ENCODE measurements around the gene SLC11A1.
A peak's percentile ranks its signal among the peaks of the same experiment; 100 is the strongest.

The SLC11A1 gene, protein sequence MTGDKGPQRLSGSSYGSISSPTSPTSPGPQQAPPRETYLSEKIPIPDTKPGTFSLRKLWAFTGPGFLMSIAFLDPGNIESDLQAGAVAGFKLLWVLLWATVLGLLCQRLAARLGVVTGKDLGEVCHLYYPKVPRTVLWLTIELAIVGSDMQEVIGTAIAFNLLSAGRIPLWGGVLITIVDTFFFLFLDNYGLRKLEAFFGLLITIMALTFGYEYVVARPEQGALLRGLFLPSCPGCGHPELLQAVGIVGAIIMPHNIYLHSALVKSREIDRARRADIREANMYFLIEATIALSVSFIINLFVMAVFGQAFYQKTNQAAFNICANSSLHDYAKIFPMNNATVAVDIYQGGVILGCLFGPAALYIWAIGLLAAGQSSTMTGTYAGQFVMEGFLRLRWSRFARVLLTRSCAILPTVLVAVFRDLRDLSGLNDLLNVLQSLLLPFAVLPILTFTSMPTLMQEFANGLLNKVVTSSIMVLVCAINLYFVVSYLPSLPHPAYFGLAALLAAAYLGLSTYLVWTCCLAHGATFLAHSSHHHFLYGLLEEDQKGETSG

DNA sequence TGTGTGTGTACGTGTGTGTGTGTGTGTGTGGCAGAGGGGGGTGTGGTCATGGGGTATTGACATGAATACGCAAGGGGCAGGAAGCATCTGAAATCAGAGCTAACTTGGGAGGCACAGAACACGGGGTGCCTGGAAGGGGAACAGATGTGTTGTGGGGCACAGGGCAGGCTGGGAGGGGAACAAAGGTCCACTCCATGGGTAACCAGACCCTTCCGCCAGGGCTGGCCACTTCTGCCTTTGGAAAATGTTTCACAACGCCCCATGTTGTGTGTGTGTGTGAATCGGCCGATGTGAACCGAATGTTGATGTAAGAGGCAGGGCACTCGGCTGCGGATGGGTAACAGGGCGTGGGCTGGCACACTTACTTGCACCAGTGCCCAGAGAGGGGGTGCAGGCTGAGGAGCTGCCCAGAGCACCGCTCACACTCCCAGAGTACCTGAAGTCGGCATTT is at the start of gene SLC11A1:
Gene SLC11A1, plus strand, starts transcription at position 358 of the 451 bp plus-strand sequence. CDS start 96 bp downstream, outside the sequence.
- peak in 20 of 51 donors; percentile 10 to 61 (median 35) for DNase-seq

DNA sequence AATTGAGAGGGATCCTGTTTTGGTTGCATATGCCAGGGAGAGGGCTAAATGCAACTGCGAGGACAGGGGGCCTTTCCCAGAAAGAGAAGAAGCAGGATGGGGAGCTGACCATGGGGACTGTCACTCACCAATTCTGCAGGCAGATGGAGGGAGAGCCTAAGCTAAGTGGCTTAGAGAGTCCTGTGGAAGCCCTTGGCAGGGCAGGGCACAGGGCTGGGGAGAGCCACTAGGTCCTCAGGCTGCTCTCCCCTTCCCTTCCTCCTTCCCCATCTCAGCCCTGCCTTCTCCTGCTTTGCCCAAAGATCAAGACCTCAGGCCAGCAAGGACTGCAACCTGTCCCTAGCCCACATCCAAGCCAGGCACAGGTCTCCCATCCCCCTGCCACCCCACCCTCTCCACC is 49.8 kb upstream of the SLC11A1 start:
- DNase-seq: no peak

DNA sequence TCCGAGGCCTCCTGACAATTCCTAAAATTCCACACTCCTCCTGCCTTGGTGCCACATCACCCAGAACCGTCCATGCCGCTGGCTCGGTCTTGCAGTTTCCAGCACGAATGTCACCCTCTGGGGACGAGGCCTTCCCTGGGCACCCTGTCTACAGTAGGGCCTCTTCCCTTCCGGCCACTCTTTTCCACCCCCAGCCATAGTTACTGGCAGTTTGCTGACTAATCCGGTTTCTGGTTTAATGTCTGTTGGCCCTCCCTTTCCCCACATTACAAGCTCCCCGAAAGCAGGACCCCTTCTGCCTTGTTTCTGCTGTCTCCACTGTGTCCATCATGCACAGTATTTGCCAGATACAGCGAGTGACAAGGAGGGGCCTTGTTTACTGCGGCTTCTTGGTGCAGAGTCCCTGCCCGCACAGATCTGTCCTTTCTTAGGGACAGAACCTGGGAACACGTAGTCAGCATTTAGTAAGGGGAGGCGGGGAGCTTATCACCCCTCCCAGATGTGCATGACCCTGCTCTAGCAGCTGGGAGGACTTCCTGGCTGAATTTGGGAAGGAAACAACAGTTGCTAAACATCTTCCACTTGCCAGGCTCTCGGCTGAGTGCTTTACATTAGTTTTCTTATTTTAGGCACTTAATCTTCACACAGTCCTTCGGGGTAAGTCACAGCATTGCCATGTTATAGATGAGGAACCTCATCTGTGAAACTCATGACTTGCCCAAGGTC is 49.0 kb upstream of the SLC11A1 start:
- peak in 1 of 51 donors; percentile 14 for DNase-seq

DNA sequence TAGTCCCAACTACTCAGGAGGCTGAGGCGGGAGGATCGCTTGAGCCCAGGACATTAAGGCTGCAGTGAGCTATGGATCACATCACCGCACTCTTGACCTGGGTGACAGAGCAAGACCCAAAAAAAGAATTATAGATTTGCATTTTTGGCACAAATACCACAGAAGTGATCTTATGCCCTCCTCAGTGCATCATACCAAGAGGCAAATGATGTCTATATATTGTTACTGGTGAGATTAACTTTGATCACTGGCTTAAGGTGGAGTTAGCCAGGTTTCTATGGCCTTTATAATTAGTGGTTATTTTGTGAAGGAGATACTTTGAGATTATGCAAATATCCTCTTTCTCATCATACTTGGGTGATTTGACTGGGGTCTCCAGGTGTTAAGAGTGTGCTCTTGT is 47.5 kb upstream of the SLC11A1 start:
- no peak for DNase-seq

DNA sequence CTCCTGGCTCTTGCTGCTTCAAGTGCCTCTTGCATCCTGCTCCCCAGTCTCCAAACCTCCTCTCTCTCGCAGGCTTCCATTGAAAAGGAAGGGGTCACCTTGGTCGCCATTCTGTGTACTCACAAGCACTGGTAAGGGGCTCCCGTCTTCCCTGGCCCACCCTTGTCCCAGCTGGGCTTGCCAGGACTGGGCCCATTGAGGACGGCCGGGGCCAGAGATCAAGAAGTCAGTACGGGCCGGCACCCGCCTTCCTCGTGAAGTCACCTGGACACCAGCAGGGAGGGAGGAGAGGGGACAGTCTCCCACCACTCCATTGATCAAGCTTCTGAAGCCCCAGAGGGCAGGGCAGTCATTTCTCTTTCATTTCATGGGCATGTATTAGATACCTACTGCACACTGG is 41.4 kb upstream of the SLC11A1 start:
- no peak for DNase-seq

DNA sequence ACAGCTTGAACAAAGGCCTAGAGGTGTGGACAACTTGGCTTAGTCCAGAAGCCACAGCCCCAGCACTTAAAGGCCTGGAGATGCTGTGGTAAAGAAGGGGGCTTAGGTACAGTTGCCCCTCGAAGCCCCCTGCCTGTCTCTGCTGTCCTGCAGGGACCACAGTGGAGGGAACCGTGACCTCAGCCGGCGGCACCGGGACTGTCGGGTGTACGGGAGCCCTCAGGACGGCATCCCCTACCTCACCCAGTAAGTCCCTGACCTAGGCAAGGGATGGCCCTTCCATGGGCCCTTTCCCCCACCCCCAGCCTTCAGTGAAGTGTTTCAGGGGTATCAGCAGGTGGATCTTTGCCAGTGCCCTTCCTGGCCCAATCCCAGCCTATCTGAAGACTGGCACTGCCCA is 40.7 kb upstream of the SLC11A1 start:
- no peak for DNase-seq

DNA sequence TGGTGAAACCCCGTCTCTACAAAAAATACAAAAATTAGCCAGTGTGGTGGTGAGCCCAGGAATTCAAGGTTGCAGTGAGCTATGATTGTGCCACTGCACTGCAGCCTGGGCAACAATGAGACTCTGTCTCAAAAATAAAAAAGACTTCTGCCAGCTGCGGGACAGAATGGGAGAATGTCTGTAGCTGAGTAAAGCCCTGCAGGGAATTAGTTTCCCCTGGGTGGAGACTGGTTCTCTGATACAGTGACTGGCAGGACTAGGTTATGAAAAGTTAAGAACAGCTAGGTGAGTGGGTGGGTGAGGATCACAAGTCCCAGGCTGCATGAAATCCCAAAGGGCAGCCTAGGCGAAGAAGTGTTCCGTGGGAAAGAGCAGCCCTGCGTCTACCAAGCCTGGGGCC is 39.2 kb upstream of the SLC11A1 start:
- no peak for DNase-seq

DNA sequence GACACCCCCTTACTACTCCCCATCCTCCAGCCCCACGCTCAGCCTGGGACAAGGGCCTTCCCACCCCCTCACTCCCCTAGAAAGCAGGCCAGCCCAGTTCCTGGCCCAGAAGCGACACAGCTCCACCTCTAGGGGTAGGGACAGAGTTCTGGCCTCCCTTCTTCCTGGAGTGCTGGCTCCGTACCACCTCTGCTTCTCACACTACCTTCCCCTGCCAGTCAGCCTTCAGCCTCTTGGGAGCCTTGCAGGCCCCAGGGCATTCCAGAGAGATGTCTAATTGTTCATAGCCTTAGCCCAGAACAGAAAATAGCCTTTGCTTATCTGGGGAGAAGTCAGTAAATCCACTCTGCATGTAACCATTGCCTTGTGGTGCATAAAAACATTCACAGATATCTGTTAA is 38.5 kb upstream of the SLC11A1 start:
- no peak for DNase-seq

DNA sequence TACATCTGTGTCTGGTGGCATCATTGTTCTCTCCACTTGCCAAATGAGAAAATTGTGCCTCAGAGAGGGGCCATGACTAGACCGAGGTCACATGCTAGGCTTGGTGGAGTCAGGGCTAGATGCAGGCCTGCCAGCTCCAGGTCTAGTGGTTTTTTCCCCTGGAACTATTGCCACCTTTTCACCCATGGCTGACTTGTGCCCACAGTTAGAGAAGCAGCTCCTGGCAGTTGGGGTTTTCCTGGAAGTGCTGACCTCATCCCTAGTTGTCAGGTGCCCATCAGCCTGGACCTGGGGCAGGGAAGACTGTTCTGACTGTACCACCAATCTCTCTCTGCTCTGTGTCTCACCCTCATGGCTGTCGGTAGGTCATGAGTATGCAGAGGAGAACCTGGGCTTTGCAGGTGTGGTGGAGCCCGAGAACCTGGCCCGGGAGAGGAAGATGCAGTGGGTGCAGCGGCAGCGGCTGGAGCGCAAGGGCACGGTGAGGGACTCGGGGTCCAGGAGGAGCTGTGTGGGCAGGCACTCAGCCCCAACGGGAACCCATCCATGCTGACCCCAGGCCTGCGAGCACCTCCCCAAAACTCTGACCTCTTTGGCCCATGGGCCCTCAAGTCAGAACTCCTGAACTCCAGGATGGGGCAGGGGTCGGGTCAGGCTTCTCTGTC is 37.9 kb upstream of the SLC11A1 start:
- DNase-seq: no peak

DNA sequence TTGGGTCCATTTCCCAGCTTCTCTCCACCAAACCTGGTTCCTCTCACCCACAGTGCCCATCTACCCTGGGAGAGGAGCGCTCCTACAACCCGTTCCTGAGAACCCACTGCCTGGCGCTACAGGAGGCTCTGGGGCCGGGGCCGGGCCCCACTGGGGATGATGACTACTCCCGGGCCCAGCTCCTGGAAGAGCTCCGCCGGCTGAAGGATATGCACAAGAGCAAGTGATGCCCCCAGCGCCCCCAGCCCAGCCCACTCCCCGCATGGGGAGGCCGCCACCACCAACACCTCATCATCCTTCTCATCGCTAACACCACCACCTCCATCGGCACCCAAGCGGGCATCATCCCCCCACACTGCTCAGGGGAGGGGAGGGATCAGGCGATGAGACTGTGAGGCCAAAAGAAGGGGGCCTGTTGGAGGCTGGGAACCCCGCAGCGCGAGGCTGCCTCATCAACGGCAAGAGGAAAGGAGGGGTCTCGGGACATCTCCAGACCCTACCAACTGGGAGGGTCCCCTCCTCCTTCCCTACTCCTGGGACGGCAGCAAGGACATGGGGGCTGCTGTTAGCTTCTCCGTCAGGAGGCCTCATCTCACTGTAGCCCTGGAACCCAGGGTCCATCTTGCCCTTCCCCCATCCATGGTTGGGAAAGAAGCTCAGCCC is 37.2 kb upstream of the SLC11A1 start:
- no peak for DNase-seq

DNA sequence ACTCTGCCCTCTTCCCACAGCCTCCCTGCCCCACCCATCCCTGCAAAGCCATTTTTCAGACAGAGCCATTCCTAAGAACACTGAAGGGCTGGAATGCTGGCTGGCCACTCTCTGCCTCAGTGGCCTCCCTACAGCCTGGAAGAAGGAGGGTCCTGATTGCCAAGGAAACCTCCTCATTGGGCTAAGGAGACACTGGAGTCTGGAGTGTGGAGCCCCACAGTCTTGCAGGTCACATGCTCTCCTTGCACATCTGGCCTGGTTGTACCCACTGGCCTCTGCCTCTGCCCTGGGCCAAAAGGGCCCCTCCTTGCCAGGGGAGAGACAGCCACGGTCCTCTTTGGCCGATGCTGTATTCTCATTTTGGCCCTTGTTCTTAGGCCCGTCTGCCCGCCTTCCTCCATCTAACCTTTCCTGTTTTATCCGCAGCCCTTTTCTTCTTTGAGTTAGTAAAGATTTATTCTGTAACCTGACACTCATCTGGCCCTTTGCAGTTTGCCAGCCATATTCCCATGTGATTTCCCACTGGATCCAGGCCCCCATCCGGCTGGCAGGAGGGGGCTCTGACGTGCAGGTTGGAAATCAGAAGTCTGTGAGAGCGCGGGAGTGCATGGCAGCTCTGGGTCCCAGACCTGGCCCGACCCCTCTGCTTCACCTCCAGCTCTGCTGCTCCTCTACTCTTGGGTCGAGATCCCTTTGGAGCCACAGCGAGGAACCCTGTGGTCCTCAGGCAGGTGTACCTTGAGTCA is 36.4 kb upstream of the SLC11A1 start:
- no peak for DNase-seq

DNA sequence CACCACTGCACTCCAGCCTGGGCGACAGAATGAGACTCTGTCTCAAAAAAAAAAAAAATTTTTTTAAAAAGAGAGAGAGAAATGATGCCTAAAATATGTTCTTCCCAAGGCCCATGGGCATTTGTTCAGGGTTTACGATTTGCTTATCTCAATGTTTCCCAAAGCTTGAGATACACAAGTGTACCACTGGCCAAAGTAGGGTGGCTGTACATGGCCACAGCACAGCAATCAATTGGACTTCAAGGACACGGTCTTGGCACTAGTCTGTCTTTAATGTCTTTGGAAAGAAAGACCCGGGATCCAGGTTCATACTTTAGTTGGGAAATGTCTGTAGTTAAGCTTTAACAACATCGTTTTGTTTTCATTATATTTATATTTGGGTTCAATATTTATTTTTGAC is 34.9 kb upstream of the SLC11A1 start:
- DNase-seq: no peak

DNA sequence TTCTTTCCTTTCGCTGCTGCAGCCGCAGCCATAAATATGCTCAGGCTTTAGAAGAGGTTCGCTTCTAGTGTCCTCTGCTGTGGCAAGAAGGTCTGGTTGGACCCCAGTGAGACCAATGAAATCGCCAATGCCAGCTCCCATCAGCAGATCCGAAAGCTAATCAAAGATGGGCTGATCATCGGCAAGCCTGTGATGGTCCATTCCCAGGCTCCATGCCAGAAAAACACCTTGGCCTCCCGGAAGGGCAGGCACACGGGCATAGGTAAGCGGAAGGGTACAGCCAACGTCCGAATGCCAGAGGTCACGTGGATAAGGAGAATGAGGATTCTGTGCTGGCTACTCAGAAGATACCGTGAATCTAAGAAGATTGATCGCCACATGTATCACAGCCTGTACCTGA is 28.0 kb upstream of the SLC11A1 start:
- no peak for DNase-seq

DNA sequence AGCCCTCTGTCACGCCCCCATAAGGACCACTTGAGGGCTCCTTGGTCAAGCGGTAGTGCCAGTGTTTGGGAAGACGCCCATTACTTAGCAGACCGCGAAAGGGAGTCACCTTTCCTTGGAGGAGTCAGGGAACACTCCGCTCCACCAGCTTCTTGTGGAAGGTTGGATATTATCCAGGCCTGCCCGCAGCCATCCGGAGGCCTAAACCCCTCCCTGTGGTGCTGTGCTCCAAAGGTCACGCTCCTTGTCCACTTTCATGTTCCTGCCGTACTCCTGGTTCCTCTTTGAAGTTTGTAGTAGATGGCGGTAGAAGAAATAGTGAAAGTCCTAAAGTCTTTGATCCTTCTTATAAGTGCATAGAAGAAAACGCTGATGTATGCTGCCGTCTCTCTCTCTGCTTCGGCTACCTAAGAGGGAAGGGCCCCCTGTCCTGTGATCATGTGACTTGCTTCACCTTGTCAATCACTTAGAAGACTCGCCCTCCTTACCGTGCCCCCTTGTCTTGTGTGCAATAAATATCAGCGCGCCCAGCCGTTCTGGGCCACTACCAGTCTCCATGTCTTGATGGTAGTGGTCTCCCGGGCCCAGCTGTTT is 27.1 kb upstream of the SLC11A1 start:
- no peak for DNase-seq

DNA sequence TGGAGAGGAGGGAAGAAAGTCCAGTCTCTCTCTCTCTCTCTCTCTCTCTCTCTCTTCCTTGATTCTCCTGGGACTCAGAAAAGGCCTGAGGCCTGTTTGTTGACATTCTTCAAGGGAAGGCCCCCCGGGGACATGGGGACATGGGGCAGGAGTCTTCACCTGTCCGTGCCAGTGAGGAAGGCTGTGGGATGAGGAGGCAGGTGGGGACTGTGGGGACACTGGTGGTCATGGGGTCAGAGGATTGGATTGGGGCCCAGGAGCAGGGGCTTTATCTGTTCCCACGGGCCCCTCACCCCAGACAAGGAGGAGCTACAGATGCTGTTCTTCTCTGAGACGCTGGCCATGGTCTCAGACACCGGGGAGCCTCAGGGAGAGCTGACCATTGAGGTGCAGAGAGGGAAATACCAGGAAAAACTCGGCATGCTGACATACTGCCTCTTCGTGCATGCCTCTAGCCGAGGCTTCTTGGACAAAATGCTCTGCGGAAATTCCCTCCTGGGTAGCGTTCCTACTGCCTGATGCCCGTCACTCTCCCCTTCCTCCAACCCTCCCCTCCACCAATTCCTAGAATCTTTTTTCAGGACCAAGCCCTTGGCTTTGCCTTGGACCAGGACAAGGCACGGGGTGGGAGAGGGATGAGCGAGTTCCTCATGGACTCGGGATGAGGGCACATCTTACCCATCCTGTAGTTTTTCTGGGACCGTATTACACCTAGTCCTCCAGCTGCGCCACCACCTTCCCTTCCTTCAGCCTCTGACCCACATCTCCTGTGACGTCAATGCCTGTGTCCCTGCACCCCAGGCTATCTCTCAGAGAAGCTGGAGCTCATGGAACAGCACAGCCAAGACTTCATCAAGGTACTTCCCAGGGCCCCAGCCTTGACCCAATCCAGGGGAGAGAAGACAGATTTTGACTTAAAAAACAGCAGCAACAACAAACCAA is 24.6 kb upstream of the SLC11A1 start:
- DNase-seq: no peak

DNA sequence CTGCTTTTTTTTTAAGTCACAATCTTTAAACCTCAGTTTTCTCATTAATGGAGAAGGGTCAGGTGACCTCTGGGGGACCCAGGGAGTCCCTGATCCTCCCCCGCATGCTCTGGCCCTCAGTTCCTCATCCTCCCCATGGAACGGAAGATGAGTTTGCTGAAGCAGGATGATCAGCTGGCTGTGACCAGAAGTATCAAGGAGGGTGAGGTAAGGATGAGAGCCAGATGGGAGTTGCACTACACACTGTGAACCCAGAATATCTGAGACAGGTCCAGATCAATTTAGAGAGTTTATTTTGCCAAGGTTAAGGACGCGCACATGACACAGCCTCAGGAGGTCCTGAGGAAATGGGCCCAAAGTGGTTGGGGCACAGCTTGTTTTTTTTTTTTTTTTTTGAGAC is 21.6 kb upstream of the SLC11A1 start:
- DNase-seq: peak in 6 of 51 donors; percentile 2 to 18 (median 12)

DNA sequence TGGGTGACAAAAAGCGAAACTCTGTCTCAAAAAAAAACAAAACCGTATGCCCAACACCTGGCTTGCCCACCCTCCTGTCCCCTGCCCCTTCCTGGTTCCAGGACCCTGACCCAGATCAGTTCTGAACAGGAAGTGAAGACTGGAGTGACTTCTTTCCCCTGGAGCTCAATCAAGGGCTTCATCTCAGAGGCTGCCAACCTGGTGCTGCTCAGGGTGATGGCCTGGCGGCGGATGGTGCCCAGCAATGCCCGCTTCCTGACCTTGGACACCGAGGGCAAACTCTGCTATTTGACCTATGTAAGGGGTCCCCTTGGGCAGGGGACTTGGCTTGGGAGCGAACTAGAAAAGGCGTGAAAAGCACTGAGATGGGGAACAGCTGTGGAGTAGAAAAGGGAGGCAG is 19.5 kb upstream of the SLC11A1 start:
- no peak for DNase-seq

DNA sequence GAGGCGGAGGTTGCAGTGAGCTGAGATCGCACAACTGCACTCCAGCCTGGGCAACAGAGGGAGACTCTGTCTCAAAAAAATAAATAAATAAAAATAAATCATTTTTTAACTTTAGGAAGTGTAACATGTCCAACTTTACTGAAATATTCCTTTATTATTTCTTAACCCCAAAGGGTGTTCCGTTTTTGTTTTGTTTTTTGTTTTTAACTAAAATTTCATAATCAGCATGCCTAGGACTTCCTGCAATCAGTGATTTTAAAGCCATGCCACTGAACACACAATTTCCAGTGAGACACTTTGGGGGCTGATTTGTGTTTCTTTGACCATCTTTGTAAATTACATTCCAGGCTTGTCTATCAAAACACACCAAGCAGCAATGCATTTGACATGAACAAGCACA is 18.3 kb upstream of the SLC11A1 start:
- DNase-seq: no peak

DNA sequence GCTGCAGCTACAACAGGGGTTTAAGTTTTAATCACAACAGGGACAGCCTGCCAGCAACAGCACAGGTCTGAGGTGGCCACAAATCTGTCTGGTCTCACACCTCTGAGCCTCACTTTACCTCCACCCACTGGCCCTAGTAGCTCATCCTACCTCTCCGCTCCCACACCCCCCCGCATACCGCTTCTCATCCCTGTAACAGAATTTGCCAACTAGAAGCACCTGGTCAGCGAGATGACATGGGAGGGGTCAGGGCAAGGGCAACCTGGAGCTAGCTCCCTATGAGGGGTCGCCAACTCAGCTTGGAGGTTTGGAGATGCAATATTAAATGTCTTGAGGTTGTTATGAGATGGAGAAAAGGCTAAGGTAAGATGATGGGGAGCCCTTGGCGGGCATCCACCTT is 17.9 kb upstream of the SLC11A1 start:
- DNase-seq: no peak
